A673 (cell line): Measurements from ENCODE around the gene ABHD17C. TPM values are rescaled to one million over a fixed set of nuclear protein-coding genes. Genes with fewer than 3 reads are reported as not detected.

Experiments
- BruUV-seq: library from RNA; stranded (reverse); fragments of 400-500 nt; replicated peaks from 2 replicates; lab custom pipeline; 2021; lab: Mats Ljungman, UMichigan
- CTCF ChIA-PET: fragments of 300-600 bp; sonication (Branson Sonifier 250); formaldehyde crosslinking; loops from one replicate; lab custom pipeline; 2022; ENCODE audit warnings: antibody characterized with exemption; lab: Charles Lee
- POLR2A ChIA-PET: fragments of 300-600 bp; sonication (Branson Sonifier 250); formaldehyde crosslinking; loops from one replicate; lab custom pipeline; 2022; ENCODE audit warnings: antibody characterized with exemption; ENCODE audit not compliant: low non-redundant PET; lab: Charles Lee
- DNase-seq: peaks from one replicate; pipeline ENCODE4 v3.0.0-alpha.2; 2015; ENCODE audit warnings: low spot score
- H3K27ac ChIP-seq: fragments of 200-600 bp; sonication (generic); 2 replicates; pipeline ENCODE4 v1.5.1; 2016; ENCODE audit warnings: mixed run types, low read depth, mild to moderate bottlenecking, mixed read lengths, antibody characterized with exemption, low read length; ENCODE audit not compliant: poor library complexity, severe bottlenecking
- H3K27me3 ChIP-seq: fragments of 200-600 bp; sonication (generic); replicated peaks from 2 replicates; pipeline ENCODE4 v1.6.1; 2017; ENCODE audit warnings: mixed run types, low read depth, mild to moderate bottlenecking, mixed read lengths, antibody characterized with exemption, low read length; ENCODE audit not compliant: insufficient read depth, poor library complexity
- H3K36me3 ChIP-seq: fragments of 200-600 bp; sonication (generic); 2 replicates; pipeline ENCODE4 v1.6.1; 2016; ENCODE audit warnings: mixed run types, mild to moderate bottlenecking, mixed read lengths, antibody characterized with exemption, low read length; ENCODE audit not compliant: insufficient read depth, poor library complexity, severe bottlenecking
- H3K4me1 ChIP-seq: fragments of 200-600 bp; sonication (generic); 2 replicates; pipeline ENCODE4 v1.6.1; 2017; ENCODE audit warnings: mixed run types, mild to moderate bottlenecking, mixed read lengths, antibody characterized with exemption, low read length; ENCODE audit not compliant: insufficient read depth, poor library complexity, severe bottlenecking
- H3K4me3 ChIP-seq: fragments of 200-600 bp; sonication (generic); 2 replicates; pipeline ENCODE4 v1.5.1; 2016; ENCODE audit warnings: low read depth, mixed run types, mild to moderate bottlenecking, mixed read lengths, low read length; ENCODE audit not compliant: poor library complexity, severe bottlenecking
- H3K9me3 ChIP-seq: fragments of 200-600 bp; sonication (generic); 2 replicates; pipeline ENCODE4 v1.6.1; 2016; ENCODE audit warnings: mixed run types, low read depth, mild to moderate bottlenecking, mixed read lengths, antibody characterized with exemption, low read length; ENCODE audit not compliant: poor library complexity, severe bottlenecking
- CTCF ChIP-seq: fragments of 300-800, 200-600 bp; sonication (generic); conservative IDR thresholded peaks from 2 replicates; pipeline ENCODE4 v1.5.1; 2017; ENCODE audit warnings: low read depth, mild to moderate bottlenecking, antibody characterized with exemption, low read length, moderate library complexity, mixed read lengths
- EZH2 ChIP-seq: fragments of 200-600 bp; sonication (generic); IDR thresholded peaks from 2 replicates; pipeline ENCODE4 v1.6.1; 2017; ENCODE audit warnings: borderline replicate concordance, low read depth, mild to moderate bottlenecking, mixed read lengths, antibody characterized with exemption, low read length; ENCODE audit not compliant: poor library complexity, severe bottlenecking
- intact Hi-C: fragments of 100-400 bp; cut with micrococcal nuclease; formaldehyde crosslinking; loops from one replicate; pipeline ENCODE4 v1.10.0; 2022; ENCODE audit not compliant: unreplicated experiment
- total RNA-seq: library from RNA; stranded (reverse); gene quantifications from 2 replicates; pipeline ENCODE4 v1.2.3, GENCODE V29; 2021

The ABHD17C gene
- total RNA-seq, 1 experiment from 2014 or later: 9.9 TPM

DNA sequence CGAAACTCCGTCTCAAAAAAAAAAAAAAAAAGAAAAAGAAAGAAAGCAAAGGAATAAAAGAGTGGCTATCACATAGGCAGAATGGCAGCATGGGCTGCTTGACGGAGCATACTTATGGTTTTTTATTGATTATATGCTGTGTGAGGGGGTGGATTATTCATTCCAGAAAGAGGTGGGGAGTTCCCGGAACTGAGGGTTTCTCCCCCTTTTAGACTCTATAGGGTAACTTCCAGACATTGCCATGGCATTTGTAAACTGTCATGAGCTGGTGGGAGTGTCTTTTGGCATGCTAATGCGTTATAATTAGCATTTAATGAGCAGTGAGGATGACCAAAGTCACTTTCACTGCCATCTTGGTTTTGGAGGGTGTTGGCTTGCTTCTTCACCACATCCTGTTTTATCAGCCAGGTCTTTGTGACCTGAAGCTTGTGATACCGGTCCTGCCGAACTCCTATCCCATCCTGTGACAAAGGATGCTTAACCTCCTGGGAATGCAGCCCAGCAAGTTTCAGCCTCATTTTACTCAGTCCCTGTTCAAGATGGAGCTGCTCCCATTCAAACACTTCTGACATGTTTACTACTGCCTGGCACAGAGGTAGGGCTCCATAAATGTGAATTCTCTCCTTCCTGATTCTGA lies 15.8 kb upstream of the ABHD17C start:
- ChIA-PET POLR2A (no interaction called here), CTCF (no interaction called here)
- Histone ChIP-seq H3K36me3 (no peaks in the 10 kb centered on the region), H3K9me3 (no peaks in the 10 kb centered on the region), H3K4me1 (no peaks in the 10 kb centered on the region), H3K4me3 (no peak overlapping the region), H3K27ac (no peak overlapping the region), H3K27me3 (no peaks in the 10 kb centered on the region)
- intact Hi-C loops: no loop called here
- DNase-seq: no peak
- no peak for TF ChIP-seq EZH2
- no peak for TF ChIP-seq CTCF
- BruUV-seq: no TSS peak

GRCh38 chr15:80679804-80680175 lies 15.3 kb upstream of the ABHD17C start:
- no peaks in the 10 kb centered on the region for H3K9me3 ChIP-seq
- DNase-seq: no peak
- no peak overlapping the region for H3K4me3 ChIP-seq
- no peak overlapping the region for H3K27ac ChIP-seq
- ChIA-PET POLR2A (no interaction called here), CTCF (no interaction called here)
- H3K27me3 ChIP-seq: no peaks in the 10 kb centered on the region
- no TSS peak for BruUV-seq
- H3K36me3 ChIP-seq: no peaks in the 10 kb centered on the region
- H3K4me1 ChIP-seq: no peaks in the 10 kb centered on the region
- intact Hi-C loops: no loop called here
- TF ChIP-seq EZH2 (no peak), CTCF (no peak)

DNA sequence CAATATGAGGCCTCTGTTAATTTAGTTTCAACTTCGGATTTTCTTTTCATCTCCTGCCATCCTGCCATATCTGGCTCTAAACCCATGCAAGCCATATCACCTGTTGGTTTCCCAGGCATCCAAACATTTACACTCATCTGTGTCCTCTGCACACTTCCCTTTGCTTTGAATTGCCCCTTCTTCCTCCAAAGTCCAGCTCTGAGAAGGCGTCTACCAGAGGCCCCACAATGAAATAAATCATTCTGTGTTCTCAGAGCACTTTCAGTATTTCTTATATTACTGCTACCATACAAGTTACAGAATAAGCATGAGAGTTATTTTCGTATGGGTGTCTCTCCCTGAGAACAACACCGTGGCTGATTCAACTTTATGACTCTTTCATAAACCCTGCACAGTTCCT lies 12.9 kb upstream of the ABHD17C start:
- POLR2A ChIA-PET: no interaction called here
- Histone ChIP-seq H3K36me3 (no peaks in the 10 kb centered on the region), H3K4me3 (no peak overlapping the region), H3K4me1 (no peaks in the 10 kb centered on the region), H3K27ac (no peak overlapping the region), H3K27me3 (no peaks in the 10 kb centered on the region), H3K9me3 (no peaks in the 10 kb centered on the region)
- TF ChIP-seq CTCF: no peak
- intact Hi-C loops: no loop called here
- BruUV-seq: no TSS peak
- CTCF ChIA-PET: no interaction called here
- no peak for DNase-seq
